HUES6 (cell line): ENCODE data around the gene RABEP1.

Experiments used
- H3K27ac ChIP-seq: 2 replicates; pipeline ENCODE4 v1.7.0; 2013; ENCODE audit warnings: low read depth, mild to moderate bottlenecking, low read length, inconsistent platforms
- H3K27me3 ChIP-seq: 2 replicates; pipeline ENCODE4 v1.6.1; 2013; ENCODE audit warnings: low read length; ENCODE audit not compliant: control insufficient read depth, insufficient read depth
- H3K36me3 ChIP-seq: 2 replicates; pipeline ENCODE4 v1.6.1; 2013; ENCODE audit warnings: low read length; ENCODE audit not compliant: control insufficient read depth, insufficient read depth
- H3K4me1 ChIP-seq: 2 replicates; pipeline ENCODE4 v1.6.1; 2013; ENCODE audit warnings: low read length; ENCODE audit not compliant: control insufficient read depth, insufficient read depth
- H3K4me3 ChIP-seq: 2 replicates; pipeline ENCODE4 v1.5.1; 2013; ENCODE audit warnings: low read depth, low read length
- H3K9ac ChIP-seq: one replicate; pipeline ENCODE4 v1.6.1; 2013; ENCODE audit warnings: mild to moderate bottlenecking, low read length
- H3K9me3 ChIP-seq: 2 replicates; pipeline ENCODE4 v1.6.1; 2013; ENCODE audit warnings: low read depth, low read length; ENCODE audit not compliant: control insufficient read depth, insufficient read depth

The RABEP1 gene

GRCh38 chr17:5364156-5364555 lies 82.1 kb downstream of the RABEP1 start:
- H3K36me3 ChIP-seq: peaks cover 61% of the 10 kb centered on the region
- H3K4me1 ChIP-seq: peaks cover 19% of the 10 kb centered on the region
- H3K27me3 ChIP-seq: no peaks in the 10 kb centered on the region
- no peaks in the 10 kb centered on the region for H3K9me3 ChIP-seq
- H3K9ac ChIP-seq: no peak overlapping the region
- H3K4me3 ChIP-seq: no peak overlapping the region
- no peak overlapping the region for H3K27ac ChIP-seq

DNA sequence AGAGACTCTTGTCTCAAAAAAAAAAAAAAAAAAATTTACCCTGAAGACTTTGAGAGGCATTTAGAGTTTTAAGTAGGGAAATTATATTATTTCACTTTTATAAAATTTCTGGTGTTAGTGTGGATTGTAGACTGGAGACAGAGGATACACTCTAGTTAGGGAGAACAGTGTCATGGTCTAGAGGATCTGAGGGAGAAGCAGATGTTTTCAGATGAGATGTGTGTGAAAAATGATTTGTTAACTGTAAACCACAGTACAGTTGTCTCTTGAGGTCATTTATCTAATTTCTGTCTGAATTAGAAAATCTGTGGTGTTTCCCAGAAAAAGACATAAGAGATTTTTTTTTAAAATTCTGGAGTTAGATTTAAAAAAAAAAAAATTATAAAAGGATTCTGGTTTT lies 82.6 kb downstream of the RABEP1 start:
- Histone ChIP-seq H3K9me3 (no peaks in the 10 kb centered on the region), H3K4me3 (no peak overlapping the region), H3K27me3 (no peaks in the 10 kb centered on the region), H3K36me3 (peaks cover 61% of the 10 kb centered on the region), H3K4me1 (peaks cover 19% of the 10 kb centered on the region), H3K9ac (no peak overlapping the region), H3K27ac (no peak overlapping the region)

DNA sequence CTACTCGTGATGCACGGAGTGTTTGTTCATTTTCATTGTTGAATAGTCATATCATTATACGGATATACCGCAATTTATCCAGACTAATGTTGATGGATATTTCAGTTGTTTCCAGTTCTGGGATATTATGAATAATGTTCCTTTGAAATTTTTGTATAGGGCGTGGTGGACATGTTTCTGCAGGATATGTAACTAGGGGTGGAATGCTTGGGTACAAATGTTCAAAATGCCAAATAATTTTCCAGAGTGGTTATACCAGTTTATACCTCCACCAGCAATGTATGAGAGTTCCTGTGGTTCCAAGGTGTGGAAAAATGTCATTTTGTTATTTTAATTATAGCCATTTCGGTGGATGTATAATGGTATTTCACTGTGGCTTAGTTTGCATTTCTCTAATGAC lies 83.7 kb downstream of the RABEP1 start:
- Histone ChIP-seq H3K36me3 (peaks cover 61% of the 10 kb centered on the region), H3K27ac (no peak overlapping the region), H3K4me3 (no peak overlapping the region), H3K9me3 (no peaks in the 10 kb centered on the region), H3K9ac (no peak overlapping the region), H3K27me3 (no peaks in the 10 kb centered on the region), H3K4me1 (peaks cover 19% of the 10 kb centered on the region)

DNA sequence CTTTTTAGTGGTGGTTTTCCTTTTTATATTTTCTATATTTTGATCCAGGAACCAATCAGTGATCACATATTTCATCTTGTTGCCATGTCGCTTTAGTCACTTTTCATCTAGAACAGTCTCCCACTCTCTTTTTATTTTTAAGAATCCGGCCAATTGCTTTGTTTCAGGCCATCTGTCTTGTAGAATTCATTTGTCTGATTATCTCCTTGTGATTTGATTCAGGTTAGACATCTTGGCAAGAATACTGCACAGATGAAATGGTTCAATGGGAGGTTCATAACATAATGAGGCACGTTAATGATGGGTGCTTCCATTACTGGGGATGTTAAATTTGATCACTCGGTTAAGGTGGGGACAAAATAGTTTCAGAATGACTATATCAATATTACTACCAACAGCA lies 88.3 kb downstream of the RABEP1 start:
- Histone ChIP-seq H3K27ac (no peak overlapping the region), H3K9ac (no peak overlapping the region), H3K36me3 (peaks cover 69% of the 10 kb centered on the region), H3K27me3 (no peaks in the 10 kb centered on the region), H3K4me1 (no peaks in the 10 kb centered on the region), H3K9me3 (no peaks in the 10 kb centered on the region), H3K4me3 (no peak overlapping the region)

DNA sequence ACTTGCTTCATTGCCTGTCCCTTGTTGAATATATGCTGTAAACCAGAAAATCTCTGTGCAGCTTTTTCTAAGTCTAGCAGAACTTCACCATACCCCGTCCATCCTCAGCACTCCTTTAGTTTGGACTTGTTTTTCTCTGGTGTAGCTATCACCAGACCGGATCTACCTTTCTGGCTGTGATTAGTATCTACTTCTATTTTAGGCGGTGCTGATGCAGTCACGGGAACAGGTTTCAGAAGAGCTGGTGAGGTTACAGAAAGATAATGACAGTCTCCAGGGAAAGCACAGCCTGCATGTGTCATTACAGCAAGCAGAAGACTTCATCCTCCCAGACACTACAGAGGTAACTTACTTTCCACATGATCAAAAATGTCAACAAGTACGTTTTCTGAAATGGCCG lies 91.0 kb downstream of the RABEP1 start:
- no peak overlapping the region for H3K4me3 ChIP-seq
- H3K27ac ChIP-seq: no peak overlapping the region
- H3K4me1 ChIP-seq: no peaks in the 10 kb centered on the region
- H3K36me3 ChIP-seq: peaks cover 80% of the 10 kb centered on the region
- no peaks in the 10 kb centered on the region for H3K9me3 ChIP-seq
- H3K27me3 ChIP-seq: no peaks in the 10 kb centered on the region
- no peak overlapping the region for H3K9ac ChIP-seq

DNA sequence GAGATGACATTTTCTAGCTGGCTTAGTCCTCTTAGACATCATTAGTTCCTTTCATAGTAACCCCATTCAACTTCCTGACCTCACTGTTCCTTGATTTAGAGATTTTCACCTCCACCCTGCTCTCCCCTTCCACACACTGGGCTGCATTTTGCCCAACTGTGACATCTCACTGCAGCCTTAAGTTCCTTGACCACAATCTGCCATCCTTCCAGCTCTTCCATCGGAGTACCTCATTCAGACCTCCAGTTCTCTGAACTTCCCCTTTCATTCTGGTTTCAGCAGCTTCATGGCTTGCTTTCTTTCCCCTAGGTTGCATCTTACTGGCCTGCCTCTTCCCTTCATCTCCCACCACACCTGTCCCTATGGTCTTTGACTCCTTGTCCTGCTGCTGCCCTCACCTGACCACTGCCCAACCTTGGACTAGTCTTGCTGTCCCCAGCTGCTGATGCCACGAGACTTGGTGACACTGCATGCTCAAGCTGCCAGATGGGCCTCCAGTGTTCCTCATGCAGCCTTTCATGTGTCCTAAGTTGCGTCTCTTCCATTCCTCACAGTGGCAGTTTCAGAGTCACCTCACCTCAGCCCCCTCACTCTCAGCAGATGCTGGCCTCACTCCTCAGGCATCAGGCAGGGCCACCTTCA lies 96.6 kb downstream of the RABEP1 start:
- H3K27ac ChIP-seq: no peak overlapping the region
- no peaks in the 10 kb centered on the region for H3K27me3 ChIP-seq
- no peaks in the 10 kb centered on the region for H3K4me1 ChIP-seq
- H3K9me3 ChIP-seq: no peaks in the 10 kb centered on the region
- H3K4me3 ChIP-seq: no peak overlapping the region
- no peak overlapping the region for H3K9ac ChIP-seq
- H3K36me3 ChIP-seq: peaks cover 90% of the 10 kb centered on the region

DNA sequence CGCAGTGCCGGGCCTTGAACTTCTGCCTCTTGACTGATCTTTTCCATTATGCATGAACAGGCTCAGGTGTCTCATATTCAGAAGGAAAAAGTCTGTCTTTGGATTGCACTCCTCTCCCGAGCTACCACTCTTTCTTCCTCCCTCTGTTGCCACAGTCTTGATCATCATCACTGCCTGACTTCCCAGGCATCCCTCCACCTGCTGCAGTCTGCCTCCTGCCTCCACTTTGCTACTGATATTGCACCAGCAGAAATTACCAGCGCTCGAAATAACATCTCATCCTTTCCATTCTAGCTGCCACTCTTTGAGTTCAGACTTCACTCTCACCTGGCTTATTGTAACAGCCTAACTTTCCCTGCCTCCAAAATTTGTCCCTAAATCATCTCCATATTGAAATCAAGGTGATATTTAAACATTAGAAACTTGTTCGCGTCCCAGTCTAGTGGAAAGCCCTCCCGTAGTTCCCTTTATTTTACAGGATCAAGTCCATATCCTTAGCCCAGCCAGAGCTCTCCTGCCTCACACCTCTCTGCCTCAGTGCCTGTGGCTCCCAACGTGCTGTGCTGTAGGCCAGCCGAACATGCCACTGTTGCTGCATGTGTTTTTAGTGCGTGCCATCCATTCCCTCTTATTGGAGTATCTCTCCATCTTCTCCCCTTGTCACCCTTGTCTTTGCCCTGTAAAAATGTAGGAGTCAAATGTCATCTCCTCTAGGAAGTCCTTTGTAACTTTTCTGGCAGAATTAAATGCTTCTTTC lies 97.4 kb downstream of the RABEP1 start:
- Histone ChIP-seq H3K9me3 (no peaks in the 10 kb centered on the region), H3K4me1 (no peaks in the 10 kb centered on the region), H3K27ac (no peak overlapping the region), H3K27me3 (no peaks in the 10 kb centered on the region), H3K36me3 (peaks cover 92% of the 10 kb centered on the region), H3K4me3 (no peak overlapping the region), H3K9ac (no peak overlapping the region)

- no peaks in the 10 kb centered on the region for H3K4me1 ChIP-seq
- no peak overlapping the region for H3K4me3 ChIP-seq
- no peak overlapping the region for H3K27ac ChIP-seq
- no peak overlapping the region for H3K9ac ChIP-seq
- peaks cover 97% of the 10 kb centered on the region for H3K36me3 ChIP-seq
- H3K27me3 ChIP-seq: no peaks in the 10 kb centered on the region
- no peaks in the 10 kb centered on the region for H3K9me3 ChIP-seq
These were observed 98.5 kb downstream of the RABEP1 start for GRCh38 chr17:5380491-5381135.

DNA sequence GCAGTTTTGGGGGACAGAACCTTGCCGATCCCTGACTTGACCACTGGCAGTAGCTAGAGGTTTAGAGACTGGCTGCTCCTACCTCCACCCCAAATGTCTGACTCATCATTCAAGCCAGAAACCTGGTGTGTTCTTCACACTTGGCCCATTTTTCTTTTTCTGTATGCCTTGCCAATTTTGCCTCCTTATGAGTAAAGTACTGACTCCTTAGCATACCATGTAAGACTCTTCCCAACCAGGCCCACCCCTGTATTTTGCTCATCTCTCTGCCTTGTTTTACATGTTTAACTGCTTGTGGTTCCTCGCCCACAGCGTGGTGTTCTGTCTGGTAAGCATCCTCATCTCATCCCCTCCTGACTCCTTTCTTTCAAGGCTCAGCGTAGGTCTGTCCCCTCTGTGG lies 99.5 kb downstream of the RABEP1 start:
- Histone ChIP-seq H3K4me1 (no peaks in the 10 kb centered on the region), H3K27ac (no peak overlapping the region), H3K9me3 (no peaks in the 10 kb centered on the region), H3K27me3 (no peaks in the 10 kb centered on the region), H3K36me3 (peaks cover 99% of the 10 kb centered on the region), H3K9ac (no peak overlapping the region), H3K4me3 (no peak overlapping the region)

DNA sequence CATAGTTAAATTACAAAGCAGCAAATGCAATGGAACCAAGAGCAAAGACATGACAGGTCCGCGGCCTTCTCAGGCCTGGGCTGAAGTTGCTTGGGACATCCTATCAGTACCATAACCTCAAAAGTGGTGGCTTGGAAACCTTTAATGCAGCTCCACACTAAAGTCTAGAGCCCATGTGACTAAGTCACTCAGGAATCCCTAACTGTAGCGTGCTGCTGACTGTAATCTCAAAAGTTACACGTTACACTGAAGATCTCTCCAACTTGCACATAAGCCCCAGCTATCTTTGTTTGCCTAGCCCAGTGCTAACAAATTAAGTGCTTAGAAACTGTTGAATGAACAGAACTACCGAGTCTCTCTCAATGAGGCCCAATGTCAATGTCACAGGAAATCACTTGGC lies 109.6 kb downstream of the RABEP1 start:
- no peaks in the 10 kb centered on the region for H3K9me3 ChIP-seq
- no peak overlapping the region for H3K9ac ChIP-seq
- H3K36me3 ChIP-seq: peaks cover 90% of the 10 kb centered on the region
- no peak overlapping the region for H3K4me3 ChIP-seq
- H3K27me3 ChIP-seq: no peaks in the 10 kb centered on the region
- H3K27ac ChIP-seq: no peak overlapping the region
- no peaks in the 10 kb centered on the region for H3K4me1 ChIP-seq

DNA sequence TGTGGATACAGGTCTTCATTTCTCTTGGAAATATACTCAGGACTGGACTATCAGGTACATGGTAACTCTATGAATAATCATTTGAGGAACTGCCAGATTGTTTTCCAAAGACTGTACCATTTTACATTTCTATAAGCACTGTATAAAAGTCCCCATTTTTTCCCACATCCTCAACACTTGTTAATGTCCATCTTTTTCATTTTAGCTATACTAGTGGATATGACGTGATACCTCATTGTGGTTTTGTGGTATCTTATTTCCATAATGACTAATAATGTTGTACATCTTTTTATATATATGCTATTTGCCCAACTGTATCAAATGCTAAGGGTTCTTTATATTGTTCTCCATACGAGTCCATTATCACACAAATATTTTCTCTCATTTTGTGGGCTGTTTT lies 114.5 kb downstream of the RABEP1 start:
- Histone ChIP-seq H3K36me3 (peaks cover 87% of the 10 kb centered on the region), H3K4me3 (no peak overlapping the region), H3K4me1 (no peaks in the 10 kb centered on the region), H3K27ac (no peak overlapping the region), H3K9me3 (no peaks in the 10 kb centered on the region), H3K27me3 (no peaks in the 10 kb centered on the region), H3K9ac (no peak overlapping the region)
